OCI-LY3 (cell line): ENCODE results near the gene LAIR1.
"Not testable (repeated sequence)": the region's sequence is repeated elsewhere in the genome, so short reads cannot be mapped to it uniquely, and the experiment has no call there.

Experiments
- H2AFZ ChIP-seq: fragments of 200-600, 300-600 bp; shearing (Covaris generic); 2 replicates; pipeline ENCODE4 v1.6.0; 2014; ENCODE audit warnings: antibody characterized with exemption, low read depth, low read length
- H3K27ac ChIP-seq: fragments of 200-600, 300-600 bp; sonication (generic); 2 replicates; pipeline ENCODE4 v1.5.1; 2014; ENCODE audit warnings: mild to moderate bottlenecking, low read length, moderate library complexity, mixed read lengths
- H3K27me3 ChIP-seq: fragments of 200-600, 300-600 bp; sonication (generic); 2 replicates; pipeline ENCODE4 v1.6.1; 2014; ENCODE audit warnings: low read depth, low read length, mixed read lengths
- H3K36me3 ChIP-seq: fragments of 200-600, 300-600 bp; sonication (generic); replicated peaks from 2 replicates; pipeline ENCODE3; 2014; ENCODE audit warnings: low read depth, low read length, mixed read lengths
- H3K4me1 ChIP-seq: fragments of 300-600, 200-600 bp; sonication (generic); 2 replicates; pipeline ENCODE4 v1.6.1; 2014; ENCODE audit warnings: low read length, mixed read lengths
- H3K4me2 ChIP-seq: fragments of 200-600, 300-600 bp; sonication (generic); 2 replicates; pipeline ENCODE4 v1.6.1; 2014; ENCODE audit warnings: low read length, mixed read lengths
- H3K4me3 ChIP-seq: fragments of 300-600, 200-600 bp; sonication (generic); 2 replicates; pipeline ENCODE4 v1.5.1; 2014; ENCODE audit warnings: antibody characterized with exemption, mild to moderate bottlenecking, low read length, moderate library complexity
- H3K79me2 ChIP-seq: fragments of 300-600, 200-600 bp; shearing (Covaris generic); 2 replicates; pipeline ENCODE4 v1.6.1; 2014; ENCODE audit warnings: mild to moderate bottlenecking, low read length, mixed read lengths
- H3K9ac ChIP-seq: fragments of 300-600, 200-600 bp; shearing (Covaris generic); 2 replicates; pipeline ENCODE4 v1.6.0; 2014; ENCODE audit warnings: mild to moderate bottlenecking, low read length, moderate library complexity
- H3K9me3 ChIP-seq: fragments of 200-600, 300-600 bp; shearing (Covaris generic); 2 replicates; pipeline ENCODE4 v1.6.1; 2014; ENCODE audit warnings: low read length, mixed read lengths; ENCODE audit not compliant: insufficient read depth
- H4K20me1 ChIP-seq: fragments of 200-600, 300-600 bp; sonication (generic); 2 replicates; pipeline ENCODE4 v1.6.1; 2016; ENCODE audit warnings: low read length, mixed read lengths; ENCODE audit not compliant: insufficient read depth
- EZH2phosphoT487 ChIP-seq: fragments of 200-600 bp; shearing (Covaris generic); IDR thresholded peaks from 2 replicates; pipeline ENCODE4 v1.6.1; 2018; ENCODE audit warnings: antibody characterized with exemption, mixed run types, low read depth
- TF ChIP-seq, protein P1 (sequence below): fragments of 200-600, 300-600 bp; sonication (generic); IDR thresholded peaks from 2 replicates; pipeline ENCODE4 v1.5.1; 2014; ENCODE audit warnings: antibody characterized with exemption, low read length, low read depth

LAIR1 gene

GRCh38 chr19:54380897-54381296 is 16.2 kb upstream of the LAIR1 start:
- Histone ChIP-seq H3K79me2 (no peaks in the 10 kb centered on the region), H3K36me3 (peaks cover 8% of the 10 kb centered on the region), H2AFZ (no peak overlapping the region), H3K27ac (no peak overlapping the region), H3K4me2 (no peak overlapping the region), H4K20me1 (no peaks in the 10 kb centered on the region), H3K4me3 (no peak overlapping the region), H3K27me3 (peaks cover 42% of the 10 kb centered on the region), H3K4me1 (peaks cover 28% of the 10 kb centered on the region), H3K9me3 (peaks cover 20% of the 10 kb centered on the region), H3K9ac (no peak overlapping the region)
- no peak for TF ChIP-seq EZH2phosphoT487
- TF ChIP-seq, protein P1, sequence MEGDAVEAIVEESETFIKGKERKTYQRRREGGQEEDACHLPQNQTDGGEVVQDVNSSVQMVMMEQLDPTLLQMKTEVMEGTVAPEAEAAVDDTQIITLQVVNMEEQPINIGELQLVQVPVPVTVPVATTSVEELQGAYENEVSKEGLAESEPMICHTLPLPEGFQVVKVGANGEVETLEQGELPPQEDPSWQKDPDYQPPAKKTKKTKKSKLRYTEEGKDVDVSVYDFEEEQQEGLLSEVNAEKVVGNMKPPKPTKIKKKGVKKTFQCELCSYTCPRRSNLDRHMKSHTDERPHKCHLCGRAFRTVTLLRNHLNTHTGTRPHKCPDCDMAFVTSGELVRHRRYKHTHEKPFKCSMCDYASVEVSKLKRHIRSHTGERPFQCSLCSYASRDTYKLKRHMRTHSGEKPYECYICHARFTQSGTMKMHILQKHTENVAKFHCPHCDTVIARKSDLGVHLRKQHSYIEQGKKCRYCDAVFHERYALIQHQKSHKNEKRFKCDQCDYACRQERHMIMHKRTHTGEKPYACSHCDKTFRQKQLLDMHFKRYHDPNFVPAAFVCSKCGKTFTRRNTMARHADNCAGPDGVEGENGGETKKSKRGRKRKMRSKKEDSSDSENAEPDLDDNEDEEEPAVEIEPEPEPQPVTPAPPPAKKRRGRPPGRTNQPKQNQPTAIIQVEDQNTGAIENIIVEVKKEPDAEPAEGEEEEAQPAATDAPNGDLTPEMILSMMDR = no peak

- no peak overlapping the region for H3K4me2 ChIP-seq
Observed at GRCh38 chr19:54379187-54379678, 14.5 kb upstream of the LAIR1 start.

GRCh38 chr19:54376610-54377285 is 12.0 kb upstream of the LAIR1 start:
- Histone ChIP-seq H3K9ac (no peak overlapping the region), H3K27me3 (peaks cover 45% of the 10 kb centered on the region), H3K36me3 (peaks cover 8% of the 10 kb centered on the region), H3K4me1 (peaks cover 43% of the 10 kb centered on the region), H3K9me3 (peaks cover 20% of the 10 kb centered on the region), H2AFZ (no peak overlapping the region), H3K4me3 (no peak overlapping the region), H3K27ac (no peak overlapping the region), H4K20me1 (no peaks in the 10 kb centered on the region), H3K79me2 (no peaks in the 10 kb centered on the region), H3K4me2 (no peak overlapping the region)
- TF ChIP-seq, protein P1 = no peak
- TF ChIP-seq EZH2phosphoT487 = no peak

More at GRCh38 chr19:54379187-54379678, 14.5 kb upstream of the LAIR1 start:
- H3K79me2 ChIP-seq = no peaks in the 10 kb centered on the region
- H3K9me3 ChIP-seq = peaks cover 20% of the 10 kb centered on the region
- H3K27me3 ChIP-seq = peaks cover 37% of the 10 kb centered on the region
- H3K27ac ChIP-seq = no peak overlapping the region
- no peak overlapping the region for H3K9ac ChIP-seq
- no peak overlapping the region for H3K4me3 ChIP-seq
- peaks cover 33% of the 10 kb centered on the region for H3K4me1 ChIP-seq
- no peak for TF ChIP-seq EZH2phosphoT487
- TF ChIP-seq, protein P1 = no peak
- H3K36me3 ChIP-seq = peaks cover 8% of the 10 kb centered on the region
- H2AFZ ChIP-seq = no peak overlapping the region
- no peaks in the 10 kb centered on the region for H4K20me1 ChIP-seq

DNA sequence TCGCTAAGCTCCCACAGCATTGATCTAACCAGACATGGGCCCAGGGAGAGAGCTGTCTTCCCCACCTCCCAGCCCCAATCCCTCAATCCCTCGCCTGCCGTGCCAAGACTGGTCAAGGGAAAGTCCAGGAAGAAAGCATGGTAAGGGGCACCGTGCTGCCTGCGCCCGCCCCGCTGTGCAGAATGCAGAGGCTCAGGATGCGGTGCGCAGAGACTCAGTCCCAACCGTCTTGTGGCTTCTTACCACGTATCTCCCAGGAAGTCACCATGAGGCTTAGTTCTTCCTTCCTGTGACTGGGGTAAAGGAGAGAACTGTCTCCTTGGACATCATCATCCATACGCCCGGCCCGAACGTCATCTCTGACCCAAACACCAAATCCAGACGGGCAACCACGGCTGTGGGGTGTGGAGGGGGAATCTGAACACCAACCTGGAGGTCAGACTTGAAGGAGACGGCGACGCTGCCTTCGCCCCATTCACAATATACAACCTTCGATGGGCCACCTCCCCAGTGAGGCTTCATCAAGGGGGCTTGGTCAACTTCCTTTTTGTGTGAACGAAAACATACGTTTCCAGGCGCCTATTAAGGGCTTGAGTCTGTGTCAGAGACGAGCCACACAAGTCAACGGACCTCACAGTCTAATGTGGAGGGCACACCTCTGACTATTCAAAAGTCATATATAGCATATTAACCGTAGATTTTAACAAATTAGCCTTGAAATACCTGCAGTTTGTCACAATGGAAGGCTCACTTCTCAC is 10.6 kb upstream of the LAIR1 start:
- H3K27me3 ChIP-seq = peaks cover 42% of the 10 kb centered on the region
- not testable (repeated sequence) for H3K4me3 ChIP-seq, H3K27ac ChIP-seq, H3K9ac ChIP-seq, H3K4me2 ChIP-seq, H2AFZ ChIP-seq, H3K36me3 ChIP-seq, H3K79me2 ChIP-seq, H4K20me1 ChIP-seq
- H3K9me3 ChIP-seq = peaks cover 14% of the 10 kb centered on the region
- H3K4me1 ChIP-seq = peaks cover 46% of the 10 kb centered on the region
